ENCODE measurements around the gene ANGEL1.

Gene ANGEL1

GRCh38 chr14:76832503-76832988 lies 19.9 kb upstream of the ANGEL1 start:
- no peak overlapping the region for H3K27ac ChIP-seq (ENCODE audit: low read depth, low read length, poor library complexity, severe bottlenecking)
- no peaks in the 10 kb centered on the region for H3K9me2 ChIP-seq (ENCODE audit: low read depth, low read length)
- no peaks in the 10 kb centered on the region for H3K36me3 ChIP-seq (ENCODE audit: insufficient read depth, low read length)
- no peaks in the 10 kb centered on the region for H4K20me1 ChIP-seq (ENCODE audit: insufficient read depth, low read length)
- H3K4me3 ChIP-seq (ENCODE audit: low read depth, low read length, poor library complexity, severe bottlenecking): no peak overlapping the region
- H3K9ac ChIP-seq (ENCODE audit: low read length): no peak overlapping the region
- no peaks in the 10 kb centered on the region for H3K9me3 ChIP-seq (ENCODE audit: low read length)
- H3K4me1 ChIP-seq (ENCODE audit: insufficient read depth, low read length, severe bottlenecking): no peaks in the 10 kb centered on the region
- no peak overlapping the region for H3K4me2 ChIP-seq (ENCODE audit: low read length)
- H2AFZ ChIP-seq (ENCODE audit: low read length): no peak overlapping the region
- H3F3A ChIP-seq (ENCODE audit: insufficient read depth, low read length): no peaks in the 10 kb centered on the region
- TF ChIP-seq CTCF (IDR thresholded peaks at IDR 0.05; ENCODE audit: low read length): no peak
- TF ChIP-seq EZH2 (IDR thresholded peaks at IDR 0.05; ENCODE audit: borderline replicate concordance, low read length): no peak
- H3K27me3 ChIP-seq (ENCODE audit: insufficient read depth, low read length): 0 out of 2 replicates have a peak, but pooled peaks cover 10% of the 10 kb centered on the region
- H3K79me2 ChIP-seq (ENCODE audit: insufficient read depth, low read length): no peaks in the 10 kb centered on the region

- Histone ChIP-seq H3K9me2 (ENCODE audit: low read depth, low read length) (no peaks in the 10 kb centered on the region), H3K4me2 (ENCODE audit: low read length) (no peak overlapping the region), H3K4me3 (ENCODE audit: low read depth, low read length, poor library complexity, severe bottlenecking) (no peak overlapping the region), H3F3A (ENCODE audit: insufficient read depth, low read length) (no peaks in the 10 kb centered on the region), H3K9ac (ENCODE audit: low read length) (no peak overlapping the region), H3K27ac (ENCODE audit: low read depth, low read length, poor library complexity, severe bottlenecking) (no peak overlapping the region), H3K79me2 (ENCODE audit: insufficient read depth, low read length) (no peaks in the 10 kb centered on the region), H3K36me3 (ENCODE audit: insufficient read depth, low read length) (no peaks in the 10 kb centered on the region), H4K20me1 (ENCODE audit: insufficient read depth, low read length) (no peaks in the 10 kb centered on the region), H3K9me3 (ENCODE audit: low read length) (no peaks in the 10 kb centered on the region), H2AFZ (ENCODE audit: low read length) (no peak overlapping the region), H3K27me3 (ENCODE audit: insufficient read depth, low read length) (0 out of 2 replicates have a peak, but pooled peaks cover 7% of the 10 kb centered on the region), H3K4me1 (ENCODE audit: insufficient read depth, low read length, severe bottlenecking) (no peaks in the 10 kb centered on the region)
- no peak for TF ChIP-seq CTCF (IDR thresholded peaks at IDR 0.05; ENCODE audit: low read length)
Measured at GRCh38 chr14:76830556-76830955, 17.9 kb upstream of the ANGEL1 start.

GRCh38 chr14:76829650-76830421 lies 17.2 kb upstream of the ANGEL1 start:
- Histone ChIP-seq H3K79me2 (ENCODE audit: insufficient read depth, low read length) (no peaks in the 10 kb centered on the region), H3K9me2 (ENCODE audit: low read depth, low read length) (no peaks in the 10 kb centered on the region), H3K9ac (ENCODE audit: low read length) (no peak overlapping the region), H3K4me3 (ENCODE audit: low read depth, low read length, poor library complexity, severe bottlenecking) (no peak overlapping the region), H3K27me3 (ENCODE audit: insufficient read depth, low read length) (0 out of 2 replicates have a peak, but pooled peaks cover 7% of the 10 kb centered on the region), H3F3A (ENCODE audit: insufficient read depth, low read length) (no peaks in the 10 kb centered on the region), H3K4me2 (ENCODE audit: low read length) (no peak overlapping the region), H3K27ac (ENCODE audit: low read depth, low read length, poor library complexity, severe bottlenecking) (no peak overlapping the region), H3K4me1 (ENCODE audit: insufficient read depth, low read length, severe bottlenecking) (no peaks in the 10 kb centered on the region), H2AFZ (ENCODE audit: low read length) (no peak overlapping the region), H3K36me3 (ENCODE audit: insufficient read depth, low read length) (no peaks in the 10 kb centered on the region), H4K20me1 (ENCODE audit: insufficient read depth, low read length) (no peaks in the 10 kb centered on the region), H3K9me3 (ENCODE audit: low read length) (no peaks in the 10 kb centered on the region)
- TF ChIP-seq EZH2 (IDR thresholded peaks at IDR 0.05; ENCODE audit: borderline replicate concordance, low read length) (no peak), CTCF (IDR thresholded peaks at IDR 0.05; ENCODE audit: low read length) (no peak)

Measured in OCI-LY1 (cell line).